Fibroblast of pulmonary artery (primary cell): Measurements from ENCODE around the gene GPC5.
A peak's percentile ranks its signal among the peaks of the same experiment; 100 is the strongest.

ENCODE experiments used
- DNase-seq: peaks from one replicate; pipeline ENCODE4 v3.0.0-alpha.2; 2010; ENCODE audit warnings: low read depth
- H3K4me3 ChIP-seq: replicated peaks from 2 replicates; pipeline ENCODE4 v1.5.1; 2011; ENCODE audit warnings: low read depth, mild to moderate bottlenecking, control low read depth, low read length, moderate library complexity
- TF ChIP-seq, protein P1 (sequence below): IDR thresholded peaks from 2 replicates; pipeline ENCODE4 v1.5.1; 2011; ENCODE audit warnings: mild to moderate bottlenecking, control low read depth, low read length, inconsistent platforms; ENCODE audit errors: missing control alignments

The GPC5 gene

GRCh38 chr13:91632086-91632485 lies 233.7 kb downstream of the GPC5 start:
- H3K4me3 ChIP-seq = no peak overlapping the region
- TF ChIP-seq, protein P1, sequence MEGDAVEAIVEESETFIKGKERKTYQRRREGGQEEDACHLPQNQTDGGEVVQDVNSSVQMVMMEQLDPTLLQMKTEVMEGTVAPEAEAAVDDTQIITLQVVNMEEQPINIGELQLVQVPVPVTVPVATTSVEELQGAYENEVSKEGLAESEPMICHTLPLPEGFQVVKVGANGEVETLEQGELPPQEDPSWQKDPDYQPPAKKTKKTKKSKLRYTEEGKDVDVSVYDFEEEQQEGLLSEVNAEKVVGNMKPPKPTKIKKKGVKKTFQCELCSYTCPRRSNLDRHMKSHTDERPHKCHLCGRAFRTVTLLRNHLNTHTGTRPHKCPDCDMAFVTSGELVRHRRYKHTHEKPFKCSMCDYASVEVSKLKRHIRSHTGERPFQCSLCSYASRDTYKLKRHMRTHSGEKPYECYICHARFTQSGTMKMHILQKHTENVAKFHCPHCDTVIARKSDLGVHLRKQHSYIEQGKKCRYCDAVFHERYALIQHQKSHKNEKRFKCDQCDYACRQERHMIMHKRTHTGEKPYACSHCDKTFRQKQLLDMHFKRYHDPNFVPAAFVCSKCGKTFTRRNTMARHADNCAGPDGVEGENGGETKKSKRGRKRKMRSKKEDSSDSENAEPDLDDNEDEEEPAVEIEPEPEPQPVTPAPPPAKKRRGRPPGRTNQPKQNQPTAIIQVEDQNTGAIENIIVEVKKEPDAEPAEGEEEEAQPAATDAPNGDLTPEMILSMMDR = no peak
- no peak for DNase-seq

GRCh38 chr13:91639330-91639729 lies 240.9 kb downstream of the GPC5 start:
- TF ChIP-seq, protein P1 = no peak
- DNase-seq = no peak
- H3K4me3 ChIP-seq = no peak overlapping the region

DNA sequence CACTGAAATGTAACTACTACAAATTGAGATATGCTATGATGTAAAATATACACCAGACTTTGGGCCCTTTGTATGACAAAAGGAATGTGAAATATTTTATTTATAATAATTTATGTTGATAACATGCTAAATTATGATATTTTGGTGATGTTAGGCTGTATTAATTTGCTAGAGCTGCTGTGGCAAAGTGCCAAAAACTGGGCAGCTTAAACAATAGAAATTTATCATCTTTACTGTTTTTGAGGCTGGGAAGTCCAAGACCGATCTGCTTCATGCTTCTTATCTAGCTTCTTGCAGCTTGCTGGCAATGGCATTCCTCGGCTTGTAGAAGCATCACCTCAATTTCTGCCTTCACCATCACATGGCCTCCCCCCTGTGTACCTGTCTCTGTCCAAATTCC lies 245.0 kb downstream of the GPC5 start:
- no peak for DNase-seq
- TF ChIP-seq, protein P1 = no peak

GRCh38 chr13:91644806-91645205 lies 246.4 kb downstream of the GPC5 start:
- TF ChIP-seq, protein P1 = no peak
- no peak for DNase-seq
- H3K4me3 ChIP-seq = no peak overlapping the region

More for the DNA sequence above, 245.0 kb downstream of the GPC5 start:
- no peak overlapping the region for H3K4me3 ChIP-seq

DNA sequence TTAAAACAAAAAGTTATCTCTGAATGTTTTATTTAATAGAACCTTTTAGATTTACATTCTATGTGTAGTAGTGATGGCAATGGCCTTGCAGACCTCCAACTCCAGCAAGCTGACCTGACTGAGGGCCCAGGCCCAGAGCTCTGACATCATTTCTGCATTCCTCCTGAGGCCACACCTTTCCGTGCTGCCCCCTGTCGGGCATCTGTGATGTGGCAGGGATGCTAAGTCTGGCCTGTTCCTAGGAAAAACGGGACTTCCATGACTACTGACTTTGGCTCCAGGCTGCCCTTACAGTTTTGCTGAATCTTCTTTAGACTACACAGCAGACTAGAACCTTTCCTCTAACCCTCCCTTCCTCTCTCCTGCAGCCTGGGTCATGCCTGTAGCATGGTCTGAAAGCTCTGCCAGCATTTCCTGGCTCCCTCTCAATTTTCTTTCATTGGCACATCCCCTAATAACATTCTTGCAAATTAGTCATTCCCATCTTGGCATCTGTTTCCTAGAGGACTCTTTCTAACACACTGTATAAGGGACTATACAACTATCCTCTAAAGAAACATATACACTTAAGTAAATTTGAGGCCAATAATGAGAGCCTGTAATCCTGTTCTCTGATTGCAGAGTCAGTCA lies 249.1 kb downstream of the GPC5 start:
- TF ChIP-seq, protein P1 = peak; percentile 40
- DNase-seq = peak; percentile 7
- no peak overlapping the region for H3K4me3 ChIP-seq

- H3K4me3 ChIP-seq = no peak overlapping the region
- no peak for DNase-seq
- TF ChIP-seq, protein P1 = no peak
These were observed 249.6 kb downstream of the GPC5 start for GRCh38 chr13:91648012-91648411.

DNA sequence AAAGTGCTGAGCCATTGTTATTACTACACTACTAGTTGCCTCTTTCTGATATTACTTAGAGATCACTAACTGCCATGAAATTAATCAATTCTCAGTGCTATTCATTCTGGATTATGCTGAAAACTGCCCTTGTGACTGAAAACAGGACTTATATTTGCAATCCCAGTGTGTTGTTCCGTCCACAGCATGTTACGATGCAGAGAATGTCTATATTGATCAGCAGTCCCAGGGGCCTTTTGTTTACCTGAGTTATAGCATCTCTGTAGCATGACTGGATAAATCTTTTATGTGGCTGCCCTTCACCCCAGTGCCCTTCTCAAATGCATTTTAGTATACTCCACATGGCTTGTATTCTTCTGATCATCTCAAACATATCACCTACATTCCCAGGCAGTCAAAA lies 251.0 kb downstream of the GPC5 start:
- no peak overlapping the region for H3K4me3 ChIP-seq
- DNase-seq = no peak
- TF ChIP-seq, protein P1 = no peak
